HCT116 (cell line): Measurements from ENCODE around the gene CACNA1E. TPM values are rescaled to one million over a fixed set of nuclear protein-coding genes. Genes with fewer than 3 reads are reported as not detected.

Experiments
- ATAC-seq: fragments of 200-7000 bp; cut with Tn5 transposase; 2 replicates; pipeline ENCODE4 v1.9.1; 2020; ENCODE audit warnings: mild to moderate bottlenecking, moderate library complexity
- BruUV-seq: library from RNA; stranded (reverse); fragments of 400-500 nt; replicated peaks from 2 replicates; lab custom pipeline; 2021; lab: Mats Ljungman, UMichigan
- CTCF ChIA-PET: fragments of 300-600 bp; sonication (Branson Sonifier 250); formaldehyde crosslinking; loops from one replicate; lab custom pipeline; 2021; ENCODE audit warnings: antibody characterized with exemption; lab: Charles Lee
- POLR2A ChIA-PET: fragments of 300-600, 350-600 bp; sonication (Branson Sonifier 250); formaldehyde crosslinking; loops from one replicate; lab custom pipeline; 2021; ENCODE audit warnings: antibody characterized with exemption; lab: Charles Lee
- RAD21 ChIA-PET, 2 experiments: fragments of 300-600 bp; sonication (Branson Sonifier 250); formaldehyde crosslinking; loops; one replicate each; lab custom pipeline; 2023; ENCODE audit warnings: low total read pairs in 2 of 2; ENCODE audit not compliant: uncharacterized antibody in 2 of 2, unreplicated experiment in 2 of 2, low non-redundant PET in 1 of 2; lab: Charles Lee
- DNase-seq: peaks from one replicate; pipeline ENCODE4 v3.0.0-alpha.2; 2010; ENCODE audit warnings: low read depth, low spot score
- H2AFZ ChIP-seq: fragments of 200-600 bp; shearing (Covaris generic), sonication (generic); 2 replicates; pipeline ENCODE4 v1.6.1; 2017; ENCODE audit warnings: low read depth, mixed run types, mixed read lengths, antibody characterized with exemption, low read length; ENCODE audit not compliant: poor library complexity, severe bottlenecking
- H3K27ac ChIP-seq: 2 replicates; pipeline ENCODE4 v1.5.1; 2012; ENCODE audit warnings: low read depth, low read length
- H3K27me3 ChIP-seq: fragments of 200-600 bp; sonication (generic); 2 replicates; pipeline ENCODE4 v1.6.1; 2016; ENCODE audit warnings: mixed run types, low read length, mixed read lengths; ENCODE audit not compliant: insufficient read depth
- H3K36me3 ChIP-seq, 2 experiments: fragments of 200-500 bp in 1 of 2; fragments of 200-600 bp in 1 of 2; sonication (Bioruptor generic) in 1 of 2; sonication (generic) in 1 of 2; 2 replicates each; pipeline versions ENCODE4 v1.5.1 to v1.6.1; 2014 to 2016; ENCODE audit warnings: low read length in 2 of 2, inconsistent platforms in 1 of 2, mixed read lengths in 1 of 2, mixed run types in 1 of 2; ENCODE audit not compliant: insufficient read depth in 2 of 2, control insufficient read depth in 1 of 2
- H3K4me1 ChIP-seq, 2 experiments: fragments of 200-600 bp in 1 of 2; sonication (generic) in 1 of 2; 2 replicates each; pipeline versions ENCODE4 v1.5.1 to v1.6.1; 2012 to 2017; ENCODE audit warnings: low read length in 2 of 2, inconsistent platforms in 1 of 2, mild to moderate bottlenecking in 1 of 2, mixed read lengths in 1 of 2, mixed run types in 1 of 2, moderate library complexity in 1 of 2; ENCODE audit not compliant: insufficient read depth in 2 of 2, control insufficient read depth in 1 of 2
- H3K4me2 ChIP-seq: fragments of 200-600 bp; sonication (generic); 2 replicates; pipeline ENCODE4 v1.6.1; 2017; ENCODE audit warnings: mixed run types, low read length, mixed read lengths
- H3K4me3 ChIP-seq, 2 experiments: fragments of 200-600 bp in 1 of 2; sonication (generic) in 1 of 2; replicated peaks in 1 of 2; 2 replicates each; pipeline ENCODE4 v1.5.1; 2011 to 2016; ENCODE audit warnings: low read length in 2 of 2, control low read depth in 1 of 2, low read depth in 1 of 2, mild to moderate bottlenecking in 1 of 2, mixed read lengths in 1 of 2, mixed run types in 1 of 2
- H3K79me2 ChIP-seq: fragments of 200-600 bp; sonication (generic); 2 replicates; pipeline ENCODE4 v1.6.1; 2017; ENCODE audit warnings: mild to moderate bottlenecking, mixed run types, low read length, moderate library complexity, mixed read lengths; ENCODE audit not compliant: insufficient read depth
- H3K9ac ChIP-seq: fragments of 200-600 bp; sonication (generic); 2 replicates; pipeline ENCODE4 v1.6.1; 2016; ENCODE audit warnings: low read length, mixed read lengths
- H3K9me2 ChIP-seq: fragments of 200-600 bp; sonication (generic), shearing (Covaris generic); 2 replicates; pipeline ENCODE4 v1.6.1; 2017; ENCODE audit warnings: mixed run types, mild to moderate bottlenecking, moderate library complexity; ENCODE audit not compliant: insufficient read depth
- H3K9me3 ChIP-seq, 2 experiments: fragments of 200-500 bp in 1 of 2; fragments of 200-600 bp in 1 of 2; sonication (Bioruptor generic) in 1 of 2; sonication (generic) in 1 of 2; 2 replicates each; pipeline ENCODE4 v1.6.1; 2014 to 2017; ENCODE audit warnings: low read length in 2 of 2, mixed read lengths in 2 of 2, inconsistent platforms in 1 of 2, low read depth in 1 of 2, mild to moderate bottlenecking in 1 of 2, mixed run types in 1 of 2, moderate library complexity in 1 of 2; ENCODE audit not compliant: control insufficient read depth in 1 of 2, insufficient read depth in 1 of 2
- H4K20me1 ChIP-seq: fragments of 200-600 bp; sonication (generic), shearing (Covaris generic); 2 replicates; pipeline ENCODE4 v1.6.1; 2017; ENCODE audit warnings: mixed run types, mild to moderate bottlenecking, moderate library complexity; ENCODE audit not compliant: insufficient read depth
- CEBPB ChIP-seq: IDR thresholded peaks from 2 replicates; pipeline ENCODE4 v1.6.1; 2012; ENCODE audit warnings: low read depth
- ELF1 ChIP-seq: IDR thresholded peaks from 2 replicates; pipeline ENCODE4 v1.6.1; 2012; ENCODE audit warnings: low read depth, borderline replicate concordance
- EZH2phosphoT487 ChIP-seq: fragments of 200-600 bp; IDR thresholded peaks from 2 replicates; pipeline ENCODE4 v1.6.1; 2018; ENCODE audit warnings: antibody characterized with exemption, borderline replicate concordance
- MAX ChIP-seq: IDR thresholded peaks from 2 replicates; pipeline ENCODE4 v1.6.1; 2012
- RAD21 ChIP-seq: IDR thresholded peaks from 2 replicates; pipeline ENCODE4 v1.6.1; 2012; ENCODE audit warnings: low read depth, mild to moderate bottlenecking
- SRF ChIP-seq: IDR thresholded peaks from 2 replicates; pipeline ENCODE4 v1.6.1; 2012; ENCODE audit warnings: low read depth
- ZBTB33 ChIP-seq: IDR thresholded peaks from 2 replicates; pipeline ENCODE4 v1.6.1; 2011; ENCODE audit warnings: mild to moderate bottlenecking, low read length, moderate library complexity; ENCODE audit not compliant: insufficient replicate concordance; ENCODE audit errors: extremely low read depth
- intact Hi-C: fragments of 100-400 bp; cut with micrococcal nuclease; formaldehyde crosslinking; loops from 2 replicates; pipeline ENCODE4 v1.10.0; 2022
- total RNA-seq: library from RNA; stranded (reverse); gene quantifications from one replicate; pipeline ENCODE4 v1.2.1, GENCODE V29; 2021; ENCODE audit not compliant: unreplicated experiment

The CACNA1E gene
- total RNA-seq, 1 experiment from 2014 or later = 0.02 TPM

- ChIA-PET POLR2A (no interaction called here), CTCF (no interaction called here), RAD21 (no interaction called here)
- no TSS peak for BruUV-seq
- no peak overlapping the region for H3K9ac ChIP-seq
- H3K4me2 ChIP-seq = no peak overlapping the region
- no peaks in the 10 kb centered on the region for H3K79me2 ChIP-seq
- ATAC-seq (no peak), DNase-seq (no peak)
- no peak overlapping the region for H2AFZ ChIP-seq
- H4K20me1 ChIP-seq = no peaks in the 10 kb centered on the region
- no peaks in the 10 kb centered on the region for H3K4me1 ChIP-seq
- H3K27me3 ChIP-seq = peaks cover 30% of the 10 kb centered on the region; the same call in 1 of the 2 replicates
- intact Hi-C loops = no loop called here
- no peaks in the 10 kb centered on the region for H3K9me2 ChIP-seq
- no peak overlapping the region for H3K27ac ChIP-seq
- no peaks in the 10 kb centered on the region for H3K36me3 ChIP-seq
- no peak overlapping the region for H3K4me3 ChIP-seq
- no peaks in the 10 kb centered on the region for H3K9me3 ChIP-seq
- no peak for TF ChIP-seq ZBTB33
- TF ChIP-seq MAX = no peak
- TF ChIP-seq CEBPB = no peak
- TF ChIP-seq RAD21 = no peak
Measured at GRCh38 chr1:181846001-181846645, 362.8 kb downstream of the CACNA1E start.

- RAD21 ChIA-PET = no interaction called here
- H3K4me1 ChIP-seq = no peaks in the 10 kb centered on the region
- BruUV-seq = no TSS peak
- DNase-seq (no peak), ATAC-seq (no peak)
- H3K36me3 ChIP-seq = no peaks in the 10 kb centered on the region
- peaks cover 30% of the 10 kb centered on the region; the same call in 1 of the 2 replicates for H3K27me3 ChIP-seq
- no peaks in the 10 kb centered on the region for H3K9me2 ChIP-seq
- H3K79me2 ChIP-seq = no peaks in the 10 kb centered on the region
- H3K4me2 ChIP-seq = no peak overlapping the region
- no peak overlapping the region for H3K9ac ChIP-seq
- TF ChIP-seq SRF = no peak
- TF ChIP-seq EZH2phosphoT487 = no peak
- TF ChIP-seq ELF1 = no peak
- intact Hi-C loops = no loop called here
- POLR2A ChIA-PET = no interaction called here
- H2AFZ ChIP-seq = no peak overlapping the region
- H3K9me3 ChIP-seq = no peaks in the 10 kb centered on the region
- H3K27ac ChIP-seq = no peak overlapping the region
- CTCF ChIA-PET = no interaction called here
- H3K4me3 ChIP-seq = no peak overlapping the region
- no peaks in the 10 kb centered on the region for H4K20me1 ChIP-seq
Measured at GRCh38 chr1:181846681-181847080, 363.4 kb downstream of the CACNA1E start.
